BE2C (cell line): ENCODE data around the gene ARHGEF25.
"Not testable (repeated sequence)": the region's sequence is repeated elsewhere in the genome, so short reads cannot be mapped to it uniquely, and the experiment has no call there.

ENCODE experiments used
- DNase-seq: peaks from one replicate; pipeline ENCODE4 v3.0.0-alpha.2; 2020
- H3K27me3 ChIP-seq: fragments of 250-450 bp; sonication (Bioruptor Pico); 2 replicates; pipeline ENCODE4 v1.5.1; 2020; ENCODE audit warnings: mild to moderate bottlenecking
- H3K36me3 ChIP-seq: fragments of 250-450 bp; sonication (Bioruptor Pico); 2 replicates; pipeline ENCODE4 v1.5.1; 2020; ENCODE audit warnings: mild to moderate bottlenecking
- H3K4me1 ChIP-seq: fragments of 250-450 bp; sonication (Bioruptor Pico); 2 replicates; pipeline ENCODE4 v1.5.1; 2020
- H3K4me3 ChIP-seq: 2 replicates; pipeline ENCODE4 v1.5.1; 2011; ENCODE audit warnings: low read depth, low read length
- H3K9me3 ChIP-seq: fragments of 250-450 bp; sonication (Bioruptor Pico); 2 replicates; pipeline ENCODE4 v1.5.1; 2020
- TF ChIP-seq, protein P1 (sequence below): IDR thresholded peaks from 2 replicates; pipeline ENCODE4 v1.5.1; 2012; ENCODE audit warnings: mild to moderate bottlenecking, low read depth, low read length

The ARHGEF25 gene

GRCh38 chr12:57584050-57584449 is 27.2 kb upstream of the ARHGEF25 start:
- Histone ChIP-seq H3K9me3 (no peaks in the 10 kb centered on the region), H3K36me3 (peaks cover 3% of the 10 kb centered on the region; the same call in 1 of the 2 replicates), H3K4me3 (no peak overlapping the region), H3K4me1 (no peaks in the 10 kb centered on the region), H3K27me3 (no peaks in the 10 kb centered on the region)
- no peak for DNase-seq
- TF ChIP-seq, protein P1, sequence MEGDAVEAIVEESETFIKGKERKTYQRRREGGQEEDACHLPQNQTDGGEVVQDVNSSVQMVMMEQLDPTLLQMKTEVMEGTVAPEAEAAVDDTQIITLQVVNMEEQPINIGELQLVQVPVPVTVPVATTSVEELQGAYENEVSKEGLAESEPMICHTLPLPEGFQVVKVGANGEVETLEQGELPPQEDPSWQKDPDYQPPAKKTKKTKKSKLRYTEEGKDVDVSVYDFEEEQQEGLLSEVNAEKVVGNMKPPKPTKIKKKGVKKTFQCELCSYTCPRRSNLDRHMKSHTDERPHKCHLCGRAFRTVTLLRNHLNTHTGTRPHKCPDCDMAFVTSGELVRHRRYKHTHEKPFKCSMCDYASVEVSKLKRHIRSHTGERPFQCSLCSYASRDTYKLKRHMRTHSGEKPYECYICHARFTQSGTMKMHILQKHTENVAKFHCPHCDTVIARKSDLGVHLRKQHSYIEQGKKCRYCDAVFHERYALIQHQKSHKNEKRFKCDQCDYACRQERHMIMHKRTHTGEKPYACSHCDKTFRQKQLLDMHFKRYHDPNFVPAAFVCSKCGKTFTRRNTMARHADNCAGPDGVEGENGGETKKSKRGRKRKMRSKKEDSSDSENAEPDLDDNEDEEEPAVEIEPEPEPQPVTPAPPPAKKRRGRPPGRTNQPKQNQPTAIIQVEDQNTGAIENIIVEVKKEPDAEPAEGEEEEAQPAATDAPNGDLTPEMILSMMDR: no peak

DNA sequence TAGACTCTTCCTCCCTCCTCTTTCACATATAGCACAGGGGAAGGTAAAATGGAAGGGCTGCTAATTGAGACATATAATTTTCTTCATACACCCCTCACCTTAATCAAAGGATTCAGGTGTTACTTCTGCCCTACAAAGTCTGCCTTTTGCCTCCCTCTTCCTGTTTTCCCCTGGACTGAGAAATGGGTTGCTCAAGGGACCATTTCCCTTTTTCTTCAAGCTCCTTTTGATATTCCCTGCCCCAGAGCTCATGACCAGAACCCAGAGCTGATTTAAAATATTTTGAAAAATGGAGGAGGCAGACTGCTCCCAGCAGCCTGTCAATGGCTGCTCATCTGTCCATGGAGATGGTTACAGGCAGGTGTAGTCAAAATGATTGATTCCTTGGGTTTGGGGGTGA is 26.5 kb upstream of the ARHGEF25 start:
- Histone ChIP-seq H3K36me3 (peaks cover 3% of the 10 kb centered on the region; the same call in 1 of the 2 replicates), H3K27me3 (no peaks in the 10 kb centered on the region), H3K4me3 (no peak overlapping the region), H3K9me3 (no peaks in the 10 kb centered on the region), H3K4me1 (no peaks in the 10 kb centered on the region)
- no peak for DNase-seq
- TF ChIP-seq, protein P1: no peak

DNA sequence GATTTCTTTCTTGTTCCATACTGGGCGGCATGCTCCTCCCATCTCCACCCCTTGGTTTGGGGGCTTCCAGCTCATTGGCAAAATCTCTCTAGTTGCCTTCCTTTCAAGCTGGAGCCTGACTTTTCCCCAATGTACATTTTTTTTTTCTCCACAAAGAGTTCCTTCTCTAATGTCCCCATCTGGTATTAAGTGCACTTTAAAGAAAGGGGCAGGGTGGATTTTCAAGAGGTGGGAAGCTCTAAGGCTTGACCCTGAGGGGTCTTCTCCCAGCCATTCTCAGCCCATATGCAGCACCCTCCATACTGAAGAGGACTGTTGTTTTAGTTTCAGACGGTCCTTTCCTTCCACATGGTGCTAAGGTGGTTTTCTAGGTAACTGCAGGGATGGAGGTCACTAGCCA is 26.1 kb upstream of the ARHGEF25 start:
- DNase-seq: no peak
- Histone ChIP-seq H3K9me3 (no peaks in the 10 kb centered on the region), H3K27me3 (no peaks in the 10 kb centered on the region), H3K4me3 (no peak overlapping the region), H3K36me3 (peaks cover 3% of the 10 kb centered on the region; the same call in 1 of the 2 replicates), H3K4me1 (no peaks in the 10 kb centered on the region)
- TF ChIP-seq, protein P1: no peak

- Histone ChIP-seq H3K4me3 (no peak overlapping the region), H3K9me3 (no peaks in the 10 kb centered on the region), H3K27me3 (no peaks in the 10 kb centered on the region), H3K36me3 (peaks cover 3% of the 10 kb centered on the region; the same call in 1 of the 2 replicates), H3K4me1 (no peaks in the 10 kb centered on the region)
- TF ChIP-seq, protein P1: no peak
- no peak for DNase-seq
These were observed 25.1 kb upstream of the ARHGEF25 start for GRCh38 chr12:57586128-57586527.

DNA sequence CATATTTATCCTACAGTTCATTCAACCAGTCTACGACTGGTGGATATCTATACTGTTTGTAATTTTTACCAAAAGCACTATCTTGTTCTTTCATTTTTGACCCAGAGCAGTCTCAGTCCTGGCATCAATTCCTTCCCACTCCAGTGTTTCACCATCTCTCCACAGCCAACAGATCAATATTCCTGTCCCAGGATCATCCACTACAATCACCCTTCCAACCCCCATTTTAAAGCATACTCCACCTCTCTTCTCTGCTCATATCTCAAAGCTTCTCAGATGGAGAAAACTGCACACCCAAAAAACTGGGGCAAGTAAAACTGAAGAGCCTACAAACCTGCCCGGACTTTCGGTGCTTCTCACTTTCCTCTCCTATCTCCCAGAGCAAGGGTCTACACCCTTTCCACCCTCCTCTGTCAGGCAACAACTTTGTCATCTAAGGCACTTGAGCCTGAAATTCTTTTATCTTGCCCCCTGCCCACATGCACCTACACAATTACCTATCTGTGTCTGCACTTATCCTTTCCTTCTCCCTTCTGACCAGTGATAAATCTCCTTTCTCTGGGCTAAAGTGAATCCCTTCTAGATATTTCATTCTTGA is 24.3 kb upstream of the ARHGEF25 start:
- no peaks in the 10 kb centered on the region for H3K9me3 ChIP-seq
- no peak for DNase-seq
- H3K27me3 ChIP-seq: no peaks in the 10 kb centered on the region
- no peaks in the 10 kb centered on the region for H3K4me1 ChIP-seq
- H3K4me3 ChIP-seq: no peak overlapping the region
- TF ChIP-seq, protein P1: no peak
- no peaks in the 10 kb centered on the region for H3K36me3 ChIP-seq

GRCh38 chr12:57588951-57589610 is 22.2 kb upstream of the ARHGEF25 start:
- not testable (repeated sequence) for H3K4me1 ChIP-seq, DNase-seq, H3K27me3 ChIP-seq, H3K4me3 ChIP-seq, H3K9me3 ChIP-seq, H3K36me3 ChIP-seq
